Activated naive CD4-positive, alpha-beta T cell treated with anti-CD3 and anti-CD28 coated beads, Interleukin-2, amount 50 U/mL, for 72 hours (primary cell): ENCODE results near the gene DUSP15. TPM values are rescaled to one million over a fixed set of nuclear protein-coding genes. Genes with fewer than 3 reads are reported as not detected.
"Not testable (repeated sequence)": the region's sequence is repeated elsewhere in the genome, so short reads cannot be mapped to it uniquely, and the experiment has no call there.

ENCODE experiments used
- ATAC-seq, 2 donors: fragments of 150-1000 bp; cut with Tn5 transposase; 2 replicates each; pipeline ENCODE4 v1.10.0; 2021; ENCODE audit warnings: mild to moderate bottlenecking in 2 of 2, moderate library complexity in 2 of 2
- DNase-seq, 2 donors: peaks; one replicate each; pipeline ENCODE4 v3.0.0; 2021 to 2022; ENCODE audit warnings: low spot score in 2 of 2
- H3K27ac Mint-ChIP-seq, 2 donors: one replicate each; pipeline ENCODE4 v1.8.0; 2022; ENCODE audit warnings: mild to moderate bottlenecking in 2 of 2, mixed read lengths in 2 of 2
- H3K36me3 Mint-ChIP-seq, 2 donors: one replicate each; pipeline ENCODE4 v1.8.0; 2022; ENCODE audit warnings: mixed read lengths in 2 of 2
- H3K9me3 Mint-ChIP-seq, 2 donors: one replicate each; pipeline ENCODE4 v1.8.0; 2022; ENCODE audit warnings: mixed read lengths in 2 of 2
- total RNA-seq, 2 donors: library from RNA; stranded (reverse); gene quantifications; one replicate each; pipeline ENCODE4 v1.2.3, GENCODE V29; 2022

Gene DUSP15, protein sequence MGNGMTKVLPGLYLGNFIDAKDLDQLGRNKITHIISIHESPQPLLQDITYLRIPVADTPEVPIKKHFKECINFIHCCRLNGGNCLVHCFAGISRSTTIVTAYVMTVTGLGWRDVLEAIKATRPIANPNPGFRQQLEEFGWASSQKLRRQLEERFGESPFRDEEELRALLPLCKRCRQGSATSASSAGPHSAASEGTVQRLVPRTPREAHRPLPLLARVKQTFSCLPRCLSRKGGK
- not detected for total RNA-seq

DNA sequence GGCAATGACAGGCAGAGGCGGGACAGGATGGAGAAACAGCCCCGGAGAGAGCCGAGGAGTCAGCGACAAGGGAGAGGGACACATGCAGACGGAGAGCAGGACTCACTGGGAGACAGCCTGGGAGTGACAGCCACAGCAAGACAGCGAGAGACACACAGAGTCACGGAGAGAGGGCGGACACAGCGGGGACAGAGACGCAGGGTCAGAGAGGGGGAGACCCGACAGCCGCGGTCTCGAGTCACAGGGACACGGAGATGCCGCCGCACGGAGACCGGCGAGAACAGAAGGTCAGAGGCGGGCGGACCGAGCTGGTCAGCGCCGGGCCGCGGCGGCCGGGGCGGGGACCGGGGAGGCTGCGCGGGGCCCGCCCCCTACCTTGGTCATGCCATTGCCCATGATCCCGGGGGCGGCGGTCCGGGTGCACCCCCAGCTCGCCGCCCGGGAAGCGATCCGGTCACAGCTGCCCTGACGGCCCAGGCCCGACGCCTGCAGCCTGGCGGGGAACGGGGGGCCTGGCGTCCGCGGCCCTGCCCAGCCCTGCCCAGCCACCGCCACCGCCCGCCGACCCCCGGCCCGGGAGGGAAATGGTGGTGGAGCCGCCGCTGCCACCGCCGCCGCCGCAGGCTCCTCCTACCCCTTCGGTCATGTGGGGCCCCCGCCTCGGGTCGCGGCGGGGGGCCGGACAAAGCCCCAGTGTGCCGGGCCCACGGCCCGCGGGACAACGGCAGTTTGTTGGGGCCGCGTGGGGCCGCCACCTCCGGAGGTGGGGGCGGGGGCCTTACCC, at the start of gene DUSP15, which contains the start of gene TTLL9:
Gene DUSP15, minus strand, starts transcription at position 586 of the 784 bp plus-strand sequence. Its CDS starts 190 bp downstream, at position 396.
Gene TTLL9, plus strand, starts transcription at position 693 of the 784 bp plus-strand sequence. CDS start 493 bp downstream, outside the sequence.
- peak within 1 kb of the TSS in 1 of 2 donors; percentile 59 for H3K27ac Mint-ChIP-seq
- DNase-seq: peak in 1 of 2 donors; percentile 47
- H3K9me3 Mint-ChIP-seq: no peaks in the 10 kb centered on the region
- ATAC-seq: peak; percentile 46 to 73
- peaks cover 0 to 10% of the 10 kb centered on the region in 2 donors for H3K36me3 Mint-ChIP-seq

DNA sequence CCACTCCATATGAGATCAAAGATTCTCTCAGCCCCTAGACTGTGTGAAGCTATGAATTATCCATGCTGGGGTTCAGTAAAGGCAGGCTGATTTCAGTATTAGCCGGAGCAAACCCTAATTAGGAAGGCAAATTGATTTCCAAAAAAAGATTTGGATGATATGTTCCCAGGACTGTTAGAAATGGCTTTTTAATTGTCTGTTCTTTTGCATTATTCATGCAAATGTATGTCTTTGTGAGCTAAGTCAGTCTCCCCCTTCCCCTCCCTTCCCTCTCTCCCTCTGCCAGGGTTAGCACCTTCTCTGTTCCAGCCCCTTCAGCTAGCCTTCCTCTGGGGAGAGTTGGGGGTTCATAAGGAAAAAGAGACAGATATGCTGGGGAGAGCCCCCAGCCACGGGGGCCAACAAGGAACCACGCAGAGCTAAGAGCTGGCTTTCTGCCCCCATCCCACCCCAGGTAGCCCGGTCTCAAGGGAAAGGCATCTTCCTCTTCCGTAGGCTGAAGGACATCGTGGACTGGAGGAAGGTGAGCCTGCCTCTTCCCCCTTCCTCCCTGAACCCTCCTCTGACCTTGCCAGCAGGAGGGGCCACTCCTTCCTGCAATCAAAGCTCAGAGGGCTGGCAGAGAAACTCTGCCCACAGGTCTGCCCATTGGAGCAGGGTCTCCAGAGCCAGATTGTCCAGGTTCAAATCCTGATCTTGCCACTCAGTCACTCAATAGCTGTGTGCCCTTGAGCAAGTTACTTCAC, 49.3 kb upstream of the DUSP15 start:
- Mint-ChIP-seq H3K36me3 (no peaks in the 10 kb centered on the region), H3K27ac (no peak overlapping the region), H3K9me3 (no peaks in the 10 kb centered on the region)
- DNase-seq: no peak
- no peak for ATAC-seq

DNA sequence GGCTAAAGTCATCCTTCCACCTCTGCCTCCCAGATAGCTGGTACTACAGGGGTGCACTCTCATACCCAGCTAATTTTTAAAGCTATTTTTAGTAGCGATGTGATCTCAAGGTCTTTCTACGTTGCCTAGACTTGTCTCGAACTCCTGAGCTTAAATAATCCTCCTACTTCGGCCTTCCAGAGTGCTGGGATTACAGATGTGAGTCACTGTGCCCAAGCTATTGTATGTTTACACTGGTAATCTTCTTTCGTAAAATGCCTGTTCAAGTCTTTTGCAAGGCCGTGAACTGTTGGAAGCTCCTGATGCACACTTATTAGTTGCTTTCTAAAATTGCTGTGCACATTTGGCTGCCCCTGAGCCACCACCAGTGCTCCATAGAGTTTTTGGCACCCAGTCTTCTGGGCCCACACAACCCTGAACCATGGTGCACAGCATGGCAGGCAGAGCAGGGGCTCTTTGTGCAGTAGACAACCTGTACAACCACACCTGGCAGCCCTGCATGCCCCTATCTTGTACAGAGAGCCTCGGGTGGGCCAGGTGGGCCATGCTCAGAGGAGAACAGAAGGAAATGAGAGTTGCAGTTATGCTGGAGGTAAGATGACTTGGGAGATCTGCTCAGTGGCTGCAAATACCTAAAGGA, 48.3 kb upstream of the DUSP15 start:
- DNase-seq (no peak), ATAC-seq (no peak)
- no peaks in the 10 kb centered on the region for H3K9me3 Mint-ChIP-seq
- no peaks in the 10 kb centered on the region for H3K36me3 Mint-ChIP-seq
- H3K27ac Mint-ChIP-seq: peak overlapping the region in 1 of 2 donors; percentile 51

DNA sequence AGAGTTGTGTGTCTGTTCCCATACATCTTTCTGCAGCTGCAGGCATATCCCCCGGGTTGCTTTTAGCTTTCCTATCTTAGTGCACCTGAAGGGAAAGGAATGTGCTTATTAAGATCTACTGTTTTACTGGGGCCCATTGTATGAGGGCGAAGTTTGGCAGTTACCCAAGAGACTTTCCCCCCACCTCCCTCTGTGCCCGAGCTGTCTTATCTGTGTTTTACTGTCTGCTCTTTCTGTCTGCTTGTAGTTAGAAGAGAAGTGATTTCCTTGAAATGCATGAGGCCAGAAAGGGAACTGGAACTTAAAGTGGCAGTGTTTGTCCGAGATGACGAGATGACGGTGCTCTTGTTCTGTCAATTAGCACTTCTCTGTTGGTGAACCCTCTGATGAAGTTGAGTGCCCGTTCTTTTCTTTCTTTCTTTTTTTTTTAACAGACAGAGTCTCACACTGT, 47.7 kb upstream of the DUSP15 start:
- not testable (repeated sequence) for H3K36me3 Mint-ChIP-seq, DNase-seq, H3K9me3 Mint-ChIP-seq, H3K27ac Mint-ChIP-seq, ATAC-seq

DNA sequence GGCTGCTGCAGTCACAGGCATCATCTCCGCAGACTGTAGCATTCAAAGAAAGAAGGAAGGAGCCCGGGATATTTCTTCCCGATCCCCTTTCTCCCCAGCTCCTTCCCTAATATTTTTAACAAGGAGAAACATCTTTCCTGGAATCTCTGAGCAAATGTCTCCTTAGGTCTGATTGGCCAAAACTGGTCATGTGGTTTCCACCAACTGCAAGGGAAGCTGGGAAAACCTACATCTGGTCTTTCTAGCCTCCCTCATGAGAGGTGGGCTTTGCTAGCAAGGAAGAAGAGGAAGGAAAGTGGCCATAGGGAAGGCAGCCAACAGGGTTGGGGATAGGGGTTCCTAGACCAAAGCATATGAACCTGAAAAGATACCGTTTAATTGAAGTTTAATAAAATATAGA, 46.4 kb upstream of the DUSP15 start:
- no peak for DNase-seq
- ATAC-seq: no peak
- no peak overlapping the region for H3K27ac Mint-ChIP-seq
- no peaks in the 10 kb centered on the region for H3K9me3 Mint-ChIP-seq
- H3K36me3 Mint-ChIP-seq: no peaks in the 10 kb centered on the region

DNA sequence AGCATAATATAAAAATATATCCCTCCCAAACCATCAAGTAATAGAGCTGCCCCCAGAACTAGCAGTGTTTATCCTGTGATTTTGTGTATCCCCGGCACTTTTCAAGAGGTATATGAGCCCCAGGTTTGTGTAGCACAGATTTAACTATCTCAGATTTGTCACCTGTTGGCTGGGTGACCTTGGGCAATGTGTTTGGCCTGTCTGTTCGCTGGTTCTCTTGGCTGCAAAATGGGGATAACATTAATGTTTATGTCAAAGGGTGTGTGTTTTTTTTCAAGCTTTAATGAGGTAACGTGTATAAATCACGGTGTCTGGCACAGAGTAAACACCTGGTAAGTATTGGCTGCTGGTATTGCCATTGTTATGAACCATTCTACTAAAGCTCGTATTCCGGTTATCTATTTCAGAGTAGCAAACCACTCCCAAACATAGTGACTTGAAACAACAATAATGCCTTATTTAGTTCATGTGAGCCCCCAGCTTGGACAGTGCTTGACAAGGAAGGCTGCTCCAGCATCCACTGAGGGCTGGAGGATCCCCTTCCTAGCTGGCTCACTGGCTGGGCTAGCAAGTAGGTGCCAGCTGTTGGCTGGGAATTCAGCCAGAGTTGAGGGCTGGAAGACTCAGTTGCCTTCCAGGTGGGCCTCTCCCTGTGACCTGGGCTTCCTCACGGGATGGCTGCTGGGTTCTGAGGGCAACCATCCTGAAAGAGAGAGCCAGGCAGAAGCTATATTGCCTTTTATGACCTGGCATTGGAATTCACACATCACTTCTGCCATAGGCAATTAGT, 45.4 kb upstream of the DUSP15 start:
- H3K27ac Mint-ChIP-seq: no peak overlapping the region
- ATAC-seq: no peak
- H3K9me3 Mint-ChIP-seq: no peaks in the 10 kb centered on the region

DNA sequence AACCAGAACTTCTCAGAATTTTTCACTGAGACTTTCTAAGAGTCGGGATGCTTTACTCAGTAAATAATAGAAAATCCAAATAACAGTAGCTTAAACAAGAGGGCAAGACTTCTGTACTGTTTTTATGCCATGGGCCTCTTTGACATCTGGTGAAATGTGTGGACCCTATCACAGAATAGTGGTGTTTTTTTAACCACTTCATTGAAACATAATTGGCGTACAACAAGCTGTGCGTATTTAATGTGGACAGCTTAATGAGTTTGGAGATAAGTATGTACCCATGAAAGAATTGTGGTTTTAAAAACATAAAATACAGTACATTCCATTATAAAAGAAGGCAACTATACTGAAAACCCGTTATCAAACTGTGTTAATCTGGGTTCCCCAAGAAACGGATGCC, 43.8 kb upstream of the DUSP15 start:
- DNase-seq: no peak
- Mint-ChIP-seq H3K27ac (no peak overlapping the region), H3K36me3 (no peaks in the 10 kb centered on the region), H3K9me3 (no peaks in the 10 kb centered on the region)
- no peak for ATAC-seq

More for the DNA sequence above, 45.4 kb upstream of the DUSP15 start:
- no peaks in the 10 kb centered on the region for H3K36me3 Mint-ChIP-seq
- no peak for DNase-seq

DNA sequence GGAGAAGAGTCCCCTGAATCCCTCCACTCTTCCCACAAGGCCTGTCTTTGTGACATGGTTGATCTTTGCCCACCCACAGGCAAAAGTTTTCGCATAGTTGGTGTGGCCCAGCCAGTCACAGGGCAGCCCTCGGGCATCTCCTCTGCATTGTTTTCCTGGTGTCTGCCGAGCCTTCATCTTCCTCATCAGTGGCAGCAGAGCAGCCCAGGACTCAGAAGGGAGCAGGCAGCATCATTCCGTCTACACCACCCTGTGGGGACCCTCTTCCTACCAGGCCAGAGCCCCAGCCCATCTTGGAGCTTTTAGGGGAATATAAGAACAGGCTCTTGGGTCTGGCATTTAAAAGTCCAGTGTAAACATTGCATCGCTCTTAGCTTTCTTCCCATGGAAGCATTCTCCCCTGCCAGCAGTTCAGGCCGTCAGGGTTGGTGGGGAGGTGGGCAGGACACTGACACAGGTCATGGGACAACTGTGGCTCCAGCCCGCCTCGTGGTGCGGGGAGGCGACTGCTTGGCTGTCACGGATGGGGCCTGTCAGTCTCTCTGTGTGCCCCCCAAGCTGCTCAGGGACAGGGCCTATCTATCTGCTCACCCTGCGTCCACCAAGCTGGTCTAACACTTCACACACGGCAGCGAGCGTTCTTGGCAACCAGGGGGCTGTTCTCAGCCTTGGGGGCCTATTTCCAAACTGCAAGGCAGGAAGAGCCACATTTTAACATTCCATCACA, 43.3 kb upstream of the DUSP15 start:
- peak overlapping the region in 1 of 2 donors; percentile 69 for H3K27ac Mint-ChIP-seq
- ATAC-seq (no peak), DNase-seq (no peak)
- H3K36me3 Mint-ChIP-seq: no peaks in the 10 kb centered on the region
- H3K9me3 Mint-ChIP-seq: no peaks in the 10 kb centered on the region

DNA sequence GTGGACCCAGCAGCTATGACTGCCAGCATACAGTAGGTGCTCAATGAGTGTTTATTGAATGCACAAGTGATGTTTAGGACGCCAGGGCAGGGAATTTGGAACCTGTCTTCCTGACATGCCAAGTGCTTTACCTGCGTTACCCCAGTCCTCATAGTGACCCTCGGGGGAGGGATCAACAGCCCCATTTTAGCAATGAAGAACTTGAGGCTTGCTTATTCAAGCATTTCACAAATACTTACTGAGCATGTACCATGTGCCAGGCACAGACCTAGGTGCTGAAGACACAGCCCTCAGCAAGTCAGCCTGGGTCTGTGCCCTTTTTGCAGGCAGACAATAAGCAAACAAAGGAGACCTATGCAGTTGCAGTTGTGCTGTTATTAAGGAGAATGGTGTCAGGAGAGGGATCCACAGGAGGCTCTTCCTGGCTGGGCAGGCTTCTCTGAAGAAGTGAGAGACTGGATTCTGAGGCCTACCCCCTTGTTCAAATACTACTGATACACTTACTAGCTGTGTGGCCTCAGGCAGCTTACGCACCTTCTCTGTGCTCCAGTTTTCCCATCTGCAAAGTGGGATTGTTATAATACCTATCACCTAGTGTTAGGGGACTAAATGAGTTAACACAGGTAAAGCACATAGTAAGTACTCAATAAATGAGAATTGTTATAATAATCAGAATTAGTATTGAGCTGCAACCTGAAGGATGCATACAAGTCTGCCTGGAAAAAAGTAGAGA, 39.9 kb upstream of the DUSP15 start:
- no peak for ATAC-seq

DNA sequence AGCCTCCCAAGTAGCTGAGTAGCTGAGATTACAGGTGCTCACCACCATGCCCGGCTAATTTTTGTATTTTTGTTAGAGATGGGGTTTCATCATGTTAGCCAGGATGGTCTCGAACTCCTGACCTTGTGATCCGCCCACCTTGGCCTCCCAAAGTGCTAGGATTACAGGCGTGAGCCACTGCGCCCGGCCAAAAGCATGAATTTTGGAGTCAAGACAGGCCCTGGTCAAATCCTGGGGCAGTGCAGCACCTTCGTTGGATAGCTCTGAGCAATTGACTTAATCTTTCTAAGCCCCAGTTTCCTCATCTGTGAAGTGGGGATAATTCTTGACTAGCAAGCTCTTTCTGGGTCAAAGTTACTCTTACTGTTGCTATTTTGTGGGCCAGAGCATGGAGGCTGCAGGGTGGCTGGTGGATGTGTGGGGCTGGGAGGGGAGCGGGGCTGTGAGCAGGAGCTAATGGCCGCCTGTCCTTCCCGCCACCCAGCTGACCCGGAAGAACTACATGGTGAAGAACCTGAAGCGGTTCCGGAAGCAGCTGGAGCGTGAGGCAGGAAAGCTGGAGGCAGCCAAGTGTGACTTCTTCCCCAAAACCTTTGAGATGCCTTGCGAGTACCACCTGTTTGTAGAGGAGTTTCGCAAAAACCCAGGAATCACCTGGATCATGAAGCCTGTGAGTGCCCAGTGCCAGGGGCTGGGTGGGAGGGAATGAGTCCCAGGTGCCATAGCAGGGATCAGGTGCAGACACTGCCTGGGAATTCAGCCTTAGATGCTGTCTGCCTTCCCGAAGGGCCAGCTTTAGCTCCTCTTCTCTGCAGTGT, 39.1 kb upstream of the DUSP15 start:
- H3K9me3 Mint-ChIP-seq: no peaks in the 10 kb centered on the region
- DNase-seq (no peak), ATAC-seq (no peak)
- H3K36me3 Mint-ChIP-seq: no peaks in the 10 kb centered on the region
- no peak overlapping the region for H3K27ac Mint-ChIP-seq

More for the DNA sequence above, 39.9 kb upstream of the DUSP15 start:
- DNase-seq: no peak
- H3K9me3 Mint-ChIP-seq: no peaks in the 10 kb centered on the region
- H3K36me3 Mint-ChIP-seq: no peaks in the 10 kb centered on the region
- no peak overlapping the region for H3K27ac Mint-ChIP-seq

DNA sequence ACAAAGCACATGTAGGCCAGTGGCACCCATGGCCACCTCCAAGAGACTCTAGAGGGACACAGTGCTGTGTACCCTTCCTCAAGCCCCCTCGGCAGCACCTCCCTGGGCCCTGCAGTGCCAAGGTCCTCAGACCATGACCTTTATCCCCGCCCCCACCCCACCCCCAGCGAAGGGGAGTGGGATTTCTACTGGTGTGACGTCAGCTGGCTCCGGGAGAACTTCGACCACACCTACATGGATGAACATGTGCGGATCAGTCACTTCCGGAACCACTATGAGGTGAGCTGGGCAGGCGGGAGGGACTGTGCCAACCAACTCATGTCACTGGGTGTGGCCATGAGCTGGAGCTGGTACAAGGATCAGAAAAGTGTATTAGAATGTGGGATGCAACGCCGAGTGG, 38.1 kb upstream of the DUSP15 start:
- no peaks in the 10 kb centered on the region for H3K9me3 Mint-ChIP-seq
- no peaks in the 10 kb centered on the region for H3K36me3 Mint-ChIP-seq
- H3K27ac Mint-ChIP-seq: no peak overlapping the region
- DNase-seq (no peak), ATAC-seq (no peak)

DNA sequence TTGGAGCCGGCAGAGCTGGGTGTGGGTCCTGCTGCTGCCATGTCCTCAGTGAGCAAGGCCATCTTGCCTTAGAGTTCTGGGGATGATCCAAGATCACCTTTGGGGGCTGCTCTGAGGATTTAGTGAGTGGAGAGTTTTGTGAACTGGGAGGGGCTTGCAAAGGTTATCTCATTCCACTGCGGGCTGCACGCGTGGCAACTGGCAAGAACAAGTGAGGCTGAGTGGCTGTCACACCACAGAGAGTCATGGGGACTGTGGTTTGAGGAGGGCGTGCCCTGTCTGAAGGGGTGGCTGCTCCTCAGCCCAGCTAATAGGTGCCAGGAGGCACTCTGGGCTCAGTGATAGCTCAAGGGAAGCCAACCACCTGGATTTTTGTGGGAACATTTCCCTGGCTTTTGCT, 37.7 kb upstream of the DUSP15 start:
- H3K36me3 Mint-ChIP-seq: no peaks in the 10 kb centered on the region
- H3K27ac Mint-ChIP-seq: peak overlapping the region in 1 of 2 donors; percentile 8
- no peak for ATAC-seq
- DNase-seq: no peak
- no peaks in the 10 kb centered on the region for H3K9me3 Mint-ChIP-seq

DNA sequence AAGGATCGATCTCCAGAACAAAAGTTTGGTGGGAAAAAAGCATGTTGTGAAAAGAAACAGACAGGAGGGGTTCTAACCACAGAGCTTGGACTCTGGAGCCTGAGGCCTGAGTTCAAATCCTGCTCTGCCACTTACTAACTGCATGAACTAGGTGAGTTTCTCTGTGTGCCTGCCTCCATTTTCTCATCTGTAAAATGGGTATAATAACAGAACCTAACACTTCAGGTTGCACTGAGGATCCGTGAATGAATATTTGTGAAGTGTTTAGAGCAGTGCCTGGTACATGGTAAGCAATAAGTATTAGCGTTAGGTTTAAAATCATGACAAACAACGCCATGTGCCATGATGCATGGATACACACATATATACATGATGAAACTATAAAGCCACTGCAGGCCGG, 36.7 kb upstream of the DUSP15 start:
- Mint-ChIP-seq H3K27ac (no peak overlapping the region), H3K36me3 (no peaks in the 10 kb centered on the region), H3K9me3 (no peaks in the 10 kb centered on the region)
- DNase-seq: no peak
- ATAC-seq: no peak

DNA sequence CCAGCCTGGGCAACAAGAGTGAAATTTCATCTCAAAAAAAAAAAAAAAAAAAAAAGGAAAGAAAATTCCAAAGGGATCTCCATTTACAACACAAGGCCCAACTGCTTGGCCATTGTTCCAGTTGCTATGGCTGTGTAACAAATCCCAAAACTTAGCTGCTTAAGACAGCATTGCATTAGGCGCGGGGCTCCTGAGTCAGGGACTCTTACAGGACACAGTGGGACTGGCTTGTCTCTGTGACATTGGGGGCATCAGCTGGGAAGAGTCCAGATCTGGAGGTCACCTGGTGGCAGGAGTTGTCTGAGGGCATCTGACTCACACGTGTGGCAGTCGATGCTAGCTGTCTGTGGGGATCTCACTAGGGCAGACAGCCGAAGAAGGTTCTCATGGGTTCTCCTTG, 35.7 kb upstream of the DUSP15 start:
- H3K36me3 Mint-ChIP-seq: no peaks in the 10 kb centered on the region
- ATAC-seq (no peak), DNase-seq (no peak)
- no peaks in the 10 kb centered on the region for H3K9me3 Mint-ChIP-seq
- H3K27ac Mint-ChIP-seq: no peak overlapping the region
